Measurements from ENCODE around the gene SOCS6.

DNA sequence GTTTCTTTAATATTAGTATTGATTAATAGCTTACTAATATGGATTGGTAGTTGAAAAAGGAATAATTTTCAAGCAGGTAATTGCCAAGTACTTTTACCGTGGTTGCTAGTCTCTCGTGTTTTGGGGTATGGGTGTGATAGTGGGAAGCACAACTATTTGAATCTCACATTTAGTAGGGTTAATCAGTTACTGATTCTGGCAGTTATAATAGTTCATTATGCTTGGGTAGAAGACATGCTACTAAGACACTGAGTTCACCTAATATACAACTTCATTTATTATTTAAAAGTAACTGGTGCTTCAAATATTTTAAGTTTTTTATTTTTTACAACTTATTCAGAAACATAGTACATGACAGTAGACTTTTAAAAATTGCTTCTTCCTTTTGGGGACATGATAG is 33.5 kb downstream of the SOCS6 start:
- TF ChIP-seq, protein P1, sequence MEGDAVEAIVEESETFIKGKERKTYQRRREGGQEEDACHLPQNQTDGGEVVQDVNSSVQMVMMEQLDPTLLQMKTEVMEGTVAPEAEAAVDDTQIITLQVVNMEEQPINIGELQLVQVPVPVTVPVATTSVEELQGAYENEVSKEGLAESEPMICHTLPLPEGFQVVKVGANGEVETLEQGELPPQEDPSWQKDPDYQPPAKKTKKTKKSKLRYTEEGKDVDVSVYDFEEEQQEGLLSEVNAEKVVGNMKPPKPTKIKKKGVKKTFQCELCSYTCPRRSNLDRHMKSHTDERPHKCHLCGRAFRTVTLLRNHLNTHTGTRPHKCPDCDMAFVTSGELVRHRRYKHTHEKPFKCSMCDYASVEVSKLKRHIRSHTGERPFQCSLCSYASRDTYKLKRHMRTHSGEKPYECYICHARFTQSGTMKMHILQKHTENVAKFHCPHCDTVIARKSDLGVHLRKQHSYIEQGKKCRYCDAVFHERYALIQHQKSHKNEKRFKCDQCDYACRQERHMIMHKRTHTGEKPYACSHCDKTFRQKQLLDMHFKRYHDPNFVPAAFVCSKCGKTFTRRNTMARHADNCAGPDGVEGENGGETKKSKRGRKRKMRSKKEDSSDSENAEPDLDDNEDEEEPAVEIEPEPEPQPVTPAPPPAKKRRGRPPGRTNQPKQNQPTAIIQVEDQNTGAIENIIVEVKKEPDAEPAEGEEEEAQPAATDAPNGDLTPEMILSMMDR (IDR thresholded peaks at IDR 0.05), result no peak
- no peak for TF ChIP-seq POLR2A (IDR thresholded peaks at IDR 0.05)
- TF ChIP-seq POLR2AphosphoS5 (IDR thresholded peaks at IDR 0.05; ENCODE audit: insufficient read depth in 1 of 2, low read depth in 1 of 2), result no peak
